Thoracic aorta (tissue), 2 donors: ENCODE measurements around the gene GPD1. TPM values are rescaled to one million over a fixed set of nuclear protein-coding genes. Genes with fewer than 3 reads are reported as not detected.
A peak's percentile ranks its signal among the peaks of the same experiment; 100 is the strongest.

Experiments used
- ATAC-seq: fragments of 150-250 bp; one replicate; pipeline ENCODE4 v1.8.0; 2017; ENCODE audit warnings: low read depth; ENCODE audit not compliant: insufficient number of reproducible peaks, low FRiP score
- DNase-seq: peaks from one replicate; pipeline ENCODE4 v3.0.0-alpha.2; 2020; ENCODE audit warnings: low spot score
- H3K27ac ChIP-seq, 2 donors: fragments of 200-600 bp; sonication (generic); 1 replicate in 1 of 2; 2 replicates in 1 of 2; pipeline ENCODE4 v1.5.1; 2016; ENCODE audit warnings: mild to moderate bottlenecking in 2 of 2, moderate library complexity in 2 of 2
- H3K27me3 ChIP-seq: fragments of 200-600 bp; sonication (generic); replicated peaks from 2 replicates; pipeline ENCODE4 v1.6.0; 2016; ENCODE audit warnings: mild to moderate bottlenecking; ENCODE audit not compliant: insufficient read depth
- H3K36me3 ChIP-seq: fragments of 200-600 bp; sonication (generic); one replicate; pipeline ENCODE4 v1.5.1; 2016
- H3K4me1 ChIP-seq, 2 donors: fragments of 200-600 bp; sonication (generic); 1 replicate in 1 of 2; 2 replicates in 1 of 2; pipeline versions ENCODE4 v1.5.1 to v1.6.0; 2016; ENCODE audit warnings: low read depth in 2 of 2, mild to moderate bottlenecking in 1 of 2; ENCODE audit not compliant: control insufficient read depth in 1 of 2
- H3K4me3 ChIP-seq: fragments of 200-600 bp; sonication (generic); 2 replicates; pipeline ENCODE4 v1.5.1; 2016; ENCODE audit warnings: mild to moderate bottlenecking
- H3K9me3 ChIP-seq: fragments of 200-600 bp; sonication (generic); 2 replicates; pipeline ENCODE4 v1.5.1; 2016
- total RNA-seq, 2 donors: library from RNA; depleted of rRNA; stranded (reverse); fragments of >200 nt; gene quantifications; one replicate each; pipeline versions ENCODE4 v1.1.0 to v1.2.3, GENCODE V29; 2016
- TF ChIP-seq, protein P1 (sequence below): fragments of 200-600 bp; sonication (generic); IDR thresholded peaks from one replicate; pipeline ENCODE4 v1.5.1; 2019; ENCODE audit warnings: antibody characterized with exemption

Gene GPD1
- 1 to 10 TPM; 4.2 to 5.0 TPM for total RNA-seq

DNA sequence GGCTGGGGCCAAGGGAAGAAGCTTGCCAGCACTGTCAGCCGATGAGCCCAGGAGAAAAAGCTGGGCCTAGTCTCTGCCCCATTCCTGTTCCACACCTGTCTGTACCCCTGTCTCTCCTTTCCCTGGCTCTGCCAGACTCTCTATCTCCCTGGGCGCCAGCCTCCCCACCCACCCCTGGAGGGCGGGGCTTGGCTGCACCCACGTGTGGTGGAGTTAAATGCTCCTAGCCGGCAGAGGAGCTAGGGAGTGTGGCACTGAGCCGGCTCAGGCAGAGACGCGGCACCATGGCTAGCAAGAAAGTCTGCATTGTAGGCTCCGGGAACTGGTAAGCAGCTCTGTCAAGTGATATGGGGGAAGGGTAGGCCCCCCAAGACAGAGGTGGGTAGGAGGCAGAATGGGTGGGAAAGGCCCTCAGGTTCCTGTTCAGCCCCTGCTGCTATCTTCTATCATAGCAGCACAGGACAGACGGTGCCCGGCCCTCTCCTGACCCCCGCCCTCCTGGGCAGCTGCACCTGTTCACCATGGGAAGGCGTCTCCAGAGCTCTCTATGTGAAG, at the start of gene GPD1:
Gene GPD1, plus strand, starts transcription at position 242 of the 555 bp plus-strand sequence. Its CDS starts 43 bp downstream, at position 285.
- peaks cover 8 to 16% of the 10 kb centered on the region in 2 donors for H3K4me1 ChIP-seq
- DNase-seq = no peak
- no peak for ATAC-seq
- no peak within 1 kb of the TSS for H3K27ac ChIP-seq
- H3K4me3 ChIP-seq = no peak within 1 kb of the TSS
- H3K9me3 ChIP-seq = no peaks in the 10 kb centered on the region
- TF ChIP-seq, protein P1, sequence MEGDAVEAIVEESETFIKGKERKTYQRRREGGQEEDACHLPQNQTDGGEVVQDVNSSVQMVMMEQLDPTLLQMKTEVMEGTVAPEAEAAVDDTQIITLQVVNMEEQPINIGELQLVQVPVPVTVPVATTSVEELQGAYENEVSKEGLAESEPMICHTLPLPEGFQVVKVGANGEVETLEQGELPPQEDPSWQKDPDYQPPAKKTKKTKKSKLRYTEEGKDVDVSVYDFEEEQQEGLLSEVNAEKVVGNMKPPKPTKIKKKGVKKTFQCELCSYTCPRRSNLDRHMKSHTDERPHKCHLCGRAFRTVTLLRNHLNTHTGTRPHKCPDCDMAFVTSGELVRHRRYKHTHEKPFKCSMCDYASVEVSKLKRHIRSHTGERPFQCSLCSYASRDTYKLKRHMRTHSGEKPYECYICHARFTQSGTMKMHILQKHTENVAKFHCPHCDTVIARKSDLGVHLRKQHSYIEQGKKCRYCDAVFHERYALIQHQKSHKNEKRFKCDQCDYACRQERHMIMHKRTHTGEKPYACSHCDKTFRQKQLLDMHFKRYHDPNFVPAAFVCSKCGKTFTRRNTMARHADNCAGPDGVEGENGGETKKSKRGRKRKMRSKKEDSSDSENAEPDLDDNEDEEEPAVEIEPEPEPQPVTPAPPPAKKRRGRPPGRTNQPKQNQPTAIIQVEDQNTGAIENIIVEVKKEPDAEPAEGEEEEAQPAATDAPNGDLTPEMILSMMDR = peak; percentile 12
- no peaks in the 10 kb centered on the region for H3K27me3 ChIP-seq
- H3K36me3 ChIP-seq = peaks cover 8% of the 10 kb centered on the region

DNA sequence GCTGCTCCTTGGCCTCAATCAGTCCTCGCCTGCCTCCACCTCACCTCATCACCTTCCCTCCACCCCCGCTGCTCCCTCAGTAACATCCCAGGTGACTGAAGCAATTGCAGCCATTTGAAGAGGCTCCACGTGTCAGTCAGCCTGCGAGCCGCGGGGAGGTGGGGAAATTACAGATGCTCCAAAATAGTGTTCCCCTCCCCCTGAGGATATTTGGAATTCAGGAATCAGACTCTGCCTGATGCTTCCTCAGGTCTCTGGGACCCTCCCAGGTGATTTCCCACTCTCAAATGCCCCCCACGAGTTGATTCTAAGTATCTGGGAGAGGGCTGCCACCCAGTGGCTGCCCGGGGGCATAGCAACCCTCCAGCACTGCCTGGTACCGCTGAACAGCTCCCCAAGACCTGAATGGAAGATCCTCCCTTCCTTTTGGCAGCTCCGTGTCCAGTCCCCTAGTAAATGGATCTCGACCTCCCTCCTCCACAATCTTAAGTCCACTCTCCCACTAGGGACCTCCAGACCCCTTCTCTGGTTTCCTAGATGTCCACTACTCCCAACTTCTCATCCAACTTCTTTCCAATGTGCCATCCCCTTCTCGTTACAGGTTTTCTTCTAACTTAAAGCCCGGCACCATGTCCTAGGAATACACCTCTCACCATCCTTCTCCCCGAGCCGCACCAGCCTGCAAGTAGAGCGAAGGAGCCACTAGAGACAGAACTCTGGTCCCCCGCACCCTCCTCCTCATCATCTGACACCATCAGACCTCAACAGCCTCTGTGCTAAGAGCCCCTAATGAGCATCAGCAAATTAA, 47.8 kb upstream of the GPD1 start:
- Histone ChIP-seq H3K36me3 (no peaks in the 10 kb centered on the region), H3K27ac (no peak overlapping the region), H3K4me3 (no peak overlapping the region), H3K27me3 (no peaks in the 10 kb centered on the region), H3K4me1 (peaks cover 17 to 22% of the 10 kb centered on the region in 2 donors), H3K9me3 (no peaks in the 10 kb centered on the region)
- ATAC-seq (no peak), DNase-seq (no peak)
- TF ChIP-seq, protein P1 = peak; percentile 88

DNA sequence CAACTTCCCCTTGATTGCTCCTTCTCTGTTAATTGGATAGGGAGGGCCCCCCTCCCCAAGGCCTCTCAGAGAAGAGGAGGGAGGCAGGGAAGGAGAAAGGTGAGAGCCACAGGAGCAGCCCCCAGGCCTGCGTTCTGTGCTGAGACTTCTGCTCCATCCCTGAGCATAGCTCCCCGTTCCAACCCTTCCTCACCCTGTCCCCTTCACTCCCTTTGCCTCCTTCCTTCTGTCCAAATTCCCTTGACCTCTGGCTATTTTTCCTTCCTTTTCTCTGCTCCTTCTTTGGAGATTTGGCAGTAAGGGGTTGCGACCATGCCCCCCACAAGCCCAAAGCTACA, 47.2 kb upstream of the GPD1 start:
- Histone ChIP-seq H3K36me3 (no peaks in the 10 kb centered on the region), H3K9me3 (no peaks in the 10 kb centered on the region), H3K27me3 (no peaks in the 10 kb centered on the region), H3K27ac (no peak overlapping the region), H3K4me1 (peaks cover 17 to 22% of the 10 kb centered on the region in 2 donors), H3K4me3 (peak overlapping the region; percentile 84)
- DNase-seq (no peak), ATAC-seq (no peak)
- TF ChIP-seq, protein P1 = no peak

DNA sequence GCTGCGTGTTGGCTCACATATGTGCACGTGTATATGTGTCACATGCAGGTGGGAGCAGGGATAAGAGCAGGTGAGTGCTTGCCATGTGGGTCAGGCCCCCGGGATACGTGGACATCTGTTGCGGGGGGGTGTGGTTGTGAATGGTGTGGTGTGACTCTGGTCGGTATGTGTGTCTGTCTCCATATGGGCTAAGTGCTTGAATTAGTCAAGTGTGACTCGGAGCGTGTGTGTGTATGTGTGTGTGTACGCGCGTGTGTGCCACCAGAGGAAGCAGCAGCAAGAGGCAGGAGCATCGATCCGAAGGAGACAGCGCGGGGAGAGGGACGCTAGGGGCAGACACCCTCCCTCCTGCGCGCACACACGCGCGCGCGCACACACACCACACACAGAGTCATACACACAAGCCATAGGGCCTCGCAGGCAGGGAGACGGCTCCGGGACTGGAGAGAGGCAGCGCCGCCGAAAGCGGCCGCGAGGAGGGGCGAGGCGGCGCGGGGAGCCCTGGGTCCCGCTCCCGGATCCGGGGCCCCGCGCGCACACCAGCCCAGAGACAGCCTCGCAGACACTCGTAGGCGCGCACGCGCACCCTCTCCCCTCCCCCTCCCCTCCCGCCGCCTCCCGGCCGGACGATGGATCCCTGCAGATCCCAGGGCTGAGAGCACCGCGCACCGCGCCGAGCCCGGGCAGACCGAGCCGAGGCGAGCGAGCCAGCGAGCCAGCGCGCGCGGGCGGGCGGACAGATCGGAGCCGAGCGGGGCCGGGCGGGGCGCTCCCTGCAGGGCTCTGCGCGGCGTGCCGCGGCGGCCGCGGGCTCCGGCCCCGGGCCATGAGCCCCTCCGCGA, 46.6 kb upstream of the GPD1 start, which contains the start of gene ASIC1:
Gene ASIC1, plus strand, starts transcription at position 597 of the 842 bp plus-strand sequence. CDS start 1,171 bp downstream, outside the sequence.
- no peak for DNase-seq
- no peaks in the 10 kb centered on the region for H3K27me3 ChIP-seq
- ATAC-seq = no peak
- peaks cover 17 to 22% of the 10 kb centered on the region in 2 donors for H3K4me1 ChIP-seq
- H3K9me3 ChIP-seq = no peaks in the 10 kb centered on the region
- peak within 1 kb of the TSS; percentile 84 for H3K4me3 ChIP-seq
- no peak within 1 kb of the TSS for H3K27ac ChIP-seq
- no peaks in the 10 kb centered on the region for H3K36me3 ChIP-seq
- TF ChIP-seq, protein P1 = no peak
